Muscle of leg (tissue), 11 donors: Measurements from ENCODE around the gene KIF1A. TPM values are rescaled to one million over a fixed set of nuclear protein-coding genes. Genes with fewer than 3 reads are reported as not detected.

ENCODE experiments used
- DNase-seq: peaks from one replicate; pipeline ENCODE4 v3.0.0; 2013
- H3K27ac ChIP-seq: one replicate; pipeline ENCODE4 v1.5.1; 2013; ENCODE audit warnings: mild to moderate bottlenecking, low read length, control low read depth
- H3K27me3 ChIP-seq: one replicate; pipeline ENCODE4 v1.6.1; 2013; ENCODE audit warnings: low read length; ENCODE audit not compliant: control insufficient read depth, insufficient read depth
- H3K36me3 ChIP-seq: one replicate; pipeline ENCODE4 v1.6.1; 2013; ENCODE audit warnings: low read length; ENCODE audit not compliant: control insufficient read depth, insufficient read depth
- H3K4me1 ChIP-seq: one replicate; pipeline ENCODE4 v1.6.1; 2013; ENCODE audit warnings: low read length; ENCODE audit not compliant: control insufficient read depth, insufficient read depth
- H3K4me3 ChIP-seq: one replicate; pipeline ENCODE4 v1.5.1; 2013; ENCODE audit warnings: low read length, control low read depth
- H3K9me3 ChIP-seq: replicated peaks from 2 replicates; pipeline ENCODE4 v1.6.1; 2013; ENCODE audit warnings: low read depth, low read length; ENCODE audit not compliant: control insufficient read depth
- WGBS: methylation state at CpG from one replicate; pipeline ENCODE4 v1.1.5; 2013; ENCODE audit warnings: missing lambda C conversion rate; ENCODE audit not compliant: insufficient coverage; 5-methylcytosine and 5-hydroxymethylcytosine counted together
- polyA plus RNA-seq, 8 donors: library from polyadenylated mRNA; unstranded; fragments of 120-200 nt; gene quantifications; one replicate each; pipeline versions ENCODE4 v1.2.1 to v1.2.3, GENCODE V29; 2013; ENCODE audit warnings: inconsistent platforms in 1 of 8, low replicate concordance in 1 of 8; ENCODE audit not compliant: insufficient read length in 8 of 8, insufficient read depth in 1 of 8
- total RNA-seq: library from RNA; stranded (reverse); fragments of 120-200 nt; gene quantifications from one replicate; pipeline ENCODE4 v1.2.4, GENCODE V29; 2013

The KIF1A gene
- total and polyA plus RNA-seq, 9 donors = 2.2 to 8.6 (median 4.9) TPM

DNA sequence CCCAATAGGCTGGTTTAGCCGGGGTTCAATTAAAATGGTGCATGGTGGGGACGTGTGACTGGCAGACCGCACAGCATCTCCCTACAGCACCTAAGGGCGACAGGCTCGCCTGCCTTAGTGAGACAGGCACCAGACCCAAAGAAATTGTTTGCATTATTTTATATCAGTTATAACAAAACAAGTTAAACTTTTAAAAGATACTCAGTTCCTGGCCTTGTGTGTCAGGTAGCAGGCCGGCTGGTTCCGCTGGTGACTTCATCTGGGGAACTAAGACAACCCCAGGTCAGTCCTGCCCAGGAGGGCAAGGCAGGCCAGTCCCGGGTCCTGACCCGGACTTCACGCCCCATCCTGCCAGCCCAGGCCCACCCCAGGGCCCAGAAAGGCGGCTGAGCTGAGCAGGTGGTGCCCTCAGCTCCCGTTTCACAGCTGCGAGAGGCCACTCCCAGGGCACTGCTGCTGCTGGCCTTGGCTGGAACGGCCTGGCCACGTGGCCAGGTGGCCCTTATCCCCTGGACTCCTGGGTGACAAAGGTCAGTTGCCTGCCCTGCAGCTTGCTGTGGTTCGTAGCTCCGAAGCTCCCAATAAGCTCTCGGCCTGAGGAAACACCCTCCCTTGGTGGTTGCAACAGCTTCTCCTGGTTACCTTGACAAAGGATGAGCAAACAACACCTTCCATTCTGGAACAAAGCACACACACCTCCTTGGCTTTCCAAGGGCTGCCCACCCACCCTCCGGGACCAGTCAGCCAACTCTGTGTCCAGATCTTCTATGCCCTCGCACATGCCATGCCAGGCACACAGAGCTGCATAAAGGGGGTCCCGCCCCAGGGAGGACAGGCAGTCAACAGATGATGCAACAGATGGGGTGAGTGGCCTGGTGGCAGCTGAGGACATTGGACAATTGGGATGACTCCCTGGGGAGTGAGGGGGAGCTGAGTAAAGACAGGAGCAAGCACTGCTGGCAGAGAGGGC lies 37.3 kb upstream of the KIF1A start:
- H3K4me3 ChIP-seq = no peak overlapping the region
- DNase-seq = peak; percentile 23
- 68% methylated on average over 19 of the region's 21 CpGs for WGBS
- peaks cover 8% of the 10 kb centered on the region for H3K9me3 ChIP-seq
- peaks cover 5% of the 10 kb centered on the region for H3K4me1 ChIP-seq
- no peak overlapping the region for H3K27ac ChIP-seq
- peaks cover 6% of the 10 kb centered on the region for H3K27me3 ChIP-seq
- H3K36me3 ChIP-seq = no peaks in the 10 kb centered on the region

DNA sequence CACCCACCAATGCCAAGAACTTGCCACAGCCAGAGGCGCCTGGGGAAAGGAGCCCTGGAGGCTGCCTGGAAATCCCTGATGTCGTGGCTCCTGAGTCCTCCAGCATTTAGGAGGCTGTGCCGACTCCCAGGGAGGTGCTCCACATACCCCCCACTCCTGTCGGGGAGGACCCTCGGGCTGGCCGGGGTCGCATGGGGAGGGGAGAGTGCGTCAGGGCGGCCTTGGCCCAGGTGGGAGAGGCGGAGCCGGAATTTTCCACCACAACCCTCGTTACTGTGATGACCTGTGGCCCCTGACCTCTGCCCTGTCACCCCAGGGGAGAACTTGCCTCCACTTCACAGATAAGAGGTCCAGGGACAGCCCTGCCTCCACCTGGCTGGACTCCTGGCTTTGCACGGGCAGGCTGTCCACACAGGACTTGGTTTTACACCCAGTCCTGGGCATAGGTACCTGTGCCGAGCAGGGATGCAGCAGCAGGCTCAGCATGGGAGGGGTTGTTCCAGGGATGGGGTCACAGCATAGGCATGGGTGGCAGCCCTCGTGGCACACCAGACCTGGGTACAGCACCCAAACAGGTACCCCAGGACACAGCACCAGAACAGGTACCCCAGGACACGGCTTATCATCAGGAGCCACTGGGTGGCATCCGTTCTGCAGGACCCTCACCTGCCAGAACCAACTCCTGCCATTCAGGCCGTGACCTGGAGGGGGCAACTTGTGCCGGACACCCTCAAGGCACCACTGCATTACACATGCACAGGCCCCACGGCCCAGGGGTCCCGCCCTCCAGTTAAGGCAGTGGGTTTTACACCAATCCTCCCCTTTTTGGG lies 36.3 kb upstream of the KIF1A start:
- WGBS = 74% methylated on average over 13 of the region's 21 CpGs
- Histone ChIP-seq H3K4me3 (no peak overlapping the region), H3K4me1 (peaks cover 5% of the 10 kb centered on the region)

DNA sequence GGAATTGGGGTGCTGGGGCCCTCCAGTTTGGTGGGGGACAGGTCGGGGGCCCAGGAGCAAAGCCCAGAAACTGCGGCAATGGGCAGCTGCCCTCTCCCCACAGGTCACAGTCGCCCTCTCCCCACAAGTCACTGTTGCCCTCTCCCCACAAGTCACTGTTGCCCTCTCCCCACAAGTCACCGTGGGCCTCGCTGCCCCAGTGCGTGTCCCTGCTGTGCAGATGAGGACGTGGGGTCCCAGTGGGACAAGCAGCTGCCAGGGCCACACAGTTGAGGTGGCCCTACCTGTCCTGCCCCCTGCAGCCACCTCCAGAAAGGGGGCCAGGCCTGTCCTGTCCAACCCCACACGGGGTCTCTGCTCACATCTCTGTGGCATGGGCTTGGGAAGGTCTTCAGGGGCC lies 35.7 kb upstream of the KIF1A start:
- Histone ChIP-seq H3K4me1 (peaks cover 5% of the 10 kb centered on the region), H3K9me3 (peaks cover 8% of the 10 kb centered on the region)
- WGBS = 83% methylated on average over 5 of the region's 8 CpGs

More for the DNA sequence above, 36.3 kb upstream of the KIF1A start:
- Histone ChIP-seq H3K36me3 (no peaks in the 10 kb centered on the region), H3K27me3 (peaks cover 6% of the 10 kb centered on the region), H3K27ac (no peak overlapping the region), H3K9me3 (peaks cover 8% of the 10 kb centered on the region)
- DNase-seq = no peak

DNA sequence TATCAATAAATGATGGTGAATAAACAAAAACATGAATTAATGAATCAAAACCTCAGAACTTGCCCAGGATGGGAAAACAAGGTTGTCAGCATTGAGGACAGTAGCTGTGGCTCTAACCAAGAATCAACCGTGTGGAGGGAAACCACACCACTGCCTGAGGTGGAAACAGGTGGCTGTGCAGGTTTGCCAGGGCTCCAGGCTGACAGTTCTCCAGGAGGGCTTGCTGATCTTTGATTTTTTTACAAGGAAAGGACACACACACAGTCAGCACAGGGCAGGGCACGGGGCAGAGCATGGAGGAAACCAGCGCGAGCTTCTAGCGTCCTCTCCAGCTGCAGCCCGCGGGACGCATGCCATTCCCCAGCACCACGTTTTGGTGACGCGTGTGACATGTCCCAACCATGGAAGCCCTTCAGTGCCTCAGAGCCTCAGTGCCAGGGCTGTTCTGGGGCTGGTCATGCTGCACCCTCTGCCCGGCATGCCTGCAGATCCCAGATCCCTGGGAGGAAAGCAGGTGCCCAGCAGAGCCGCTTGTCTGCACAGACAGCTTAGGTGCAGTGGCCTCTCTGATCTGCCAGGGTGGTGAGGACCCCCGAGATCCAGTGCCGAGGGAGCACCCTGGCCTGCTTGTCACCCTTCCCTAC lies 32.8 kb upstream of the KIF1A start:
- peaks cover 6% of the 10 kb centered on the region for H3K27me3 ChIP-seq
- DNase-seq = no peak
- H3K36me3 ChIP-seq = no peaks in the 10 kb centered on the region
- no peak overlapping the region for H3K27ac ChIP-seq
- WGBS = 87% methylated on average over 14 of the region's 15 CpGs
- H3K9me3 ChIP-seq = peaks cover 8% of the 10 kb centered on the region
- H3K4me1 ChIP-seq = peaks cover 5% of the 10 kb centered on the region
- no peak overlapping the region for H3K4me3 ChIP-seq

More for the DNA sequence above, 35.7 kb upstream of the KIF1A start:
- Histone ChIP-seq H3K4me3 (no peak overlapping the region), H3K36me3 (no peaks in the 10 kb centered on the region), H3K27me3 (peaks cover 6% of the 10 kb centered on the region), H3K27ac (no peak overlapping the region)
- no peak for DNase-seq

DNA sequence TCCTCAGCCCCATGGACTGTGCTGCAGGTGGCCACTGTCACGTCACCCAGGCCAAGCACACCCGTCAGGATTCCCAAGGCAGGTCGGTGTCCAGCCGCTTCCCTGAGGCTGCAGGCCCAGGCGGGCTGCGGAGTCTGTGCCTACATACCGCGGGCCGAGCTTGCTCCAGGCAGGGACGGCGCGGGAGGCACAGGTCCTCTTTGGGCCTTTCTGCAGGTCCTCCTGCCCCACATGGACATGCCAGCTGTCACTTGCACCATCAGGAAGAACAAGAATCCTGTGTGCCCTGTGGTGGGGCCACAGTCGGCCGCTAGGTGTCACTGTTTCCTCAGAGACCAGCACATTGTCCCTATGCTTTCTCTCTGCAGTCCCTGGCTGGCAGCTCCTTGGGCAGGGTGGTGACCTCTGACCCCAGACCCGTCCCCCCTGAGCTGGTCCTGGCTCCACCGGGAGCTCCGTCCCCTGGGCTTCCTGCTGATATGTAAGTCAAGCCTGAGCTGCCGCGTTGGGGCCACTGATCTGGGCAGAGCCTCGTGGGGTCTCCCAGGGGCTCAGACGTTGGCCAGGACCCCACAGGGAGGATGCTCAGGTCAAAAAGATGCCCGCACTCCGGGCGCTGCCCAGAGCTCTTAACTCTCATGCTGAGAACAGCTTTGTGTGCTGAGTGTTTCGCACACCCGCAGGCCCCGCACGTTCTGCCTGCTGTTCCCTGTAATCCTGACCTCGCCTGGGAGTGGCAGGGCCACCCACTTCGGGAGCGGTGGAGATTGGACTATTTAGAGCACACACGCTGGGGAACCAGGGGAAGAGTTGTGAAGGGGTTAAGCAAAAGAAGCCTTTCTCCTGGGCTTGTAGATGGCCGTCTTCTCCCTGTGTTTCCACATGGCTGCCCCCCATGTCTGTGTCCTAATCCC lies 31.3 kb upstream of the KIF1A start:
- no peak overlapping the region for H3K4me3 ChIP-seq
- H3K27ac ChIP-seq = no peak overlapping the region
- WGBS = 37% methylated on average over 31 of the region's 33 CpGs
- H3K36me3 ChIP-seq = no peaks in the 10 kb centered on the region
- peaks cover 6% of the 10 kb centered on the region for H3K27me3 ChIP-seq
- H3K4me1 ChIP-seq = no peaks in the 10 kb centered on the region
- peak; percentile 83 for DNase-seq
- peaks cover 8% of the 10 kb centered on the region for H3K9me3 ChIP-seq

DNA sequence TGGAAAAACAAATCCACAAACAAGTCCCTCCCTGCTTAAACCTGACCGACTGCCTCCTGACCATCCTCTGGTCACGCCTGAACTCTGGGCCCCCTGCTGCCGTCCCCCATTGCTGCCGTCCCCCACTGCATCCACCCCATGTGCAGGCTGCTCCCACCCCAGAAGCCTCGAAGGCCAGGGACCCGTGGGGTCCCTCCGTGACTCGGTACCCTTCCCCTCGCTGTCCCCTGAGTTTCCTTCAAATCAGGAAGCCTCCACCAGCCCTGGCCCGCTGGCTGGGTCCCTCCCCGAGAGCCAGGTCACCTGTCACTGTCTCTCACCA lies 30.7 kb upstream of the KIF1A start:
- Histone ChIP-seq H3K27me3 (peaks cover 6% of the 10 kb centered on the region), H3K9me3 (peaks cover 8% of the 10 kb centered on the region), H3K4me3 (no peak overlapping the region), H3K36me3 (no peaks in the 10 kb centered on the region), H3K4me1 (no peaks in the 10 kb centered on the region), H3K27ac (no peak overlapping the region)
- no peak for DNase-seq
- WGBS = 56% methylated on average over 11 of the region's 11 CpGs

DNA sequence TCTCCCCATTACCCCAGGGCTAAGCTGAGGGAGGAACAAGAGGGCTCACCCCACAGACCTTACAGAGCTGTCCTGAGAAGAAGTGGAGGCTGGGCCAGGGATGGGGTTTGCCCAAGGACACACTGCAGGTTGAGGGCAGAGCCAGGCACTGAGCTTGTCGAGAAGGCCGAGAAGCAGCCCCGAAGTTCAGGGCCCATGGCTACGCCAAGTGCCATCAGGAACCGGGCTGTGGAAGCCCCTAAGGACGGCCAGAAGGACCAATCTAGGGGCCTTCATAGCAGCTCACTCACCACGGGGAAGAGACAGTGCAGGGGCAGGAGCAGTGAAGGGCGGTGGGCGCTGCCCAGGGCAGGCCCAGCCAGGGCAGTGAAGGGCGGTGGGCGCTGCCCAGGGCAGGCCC lies 30.0 kb upstream of the KIF1A start:
- no peaks in the 10 kb centered on the region for H3K36me3 ChIP-seq
- H3K27me3 ChIP-seq = peaks cover 6% of the 10 kb centered on the region
- 79% methylated on average over 9 of the region's 11 CpGs for WGBS
- no peak overlapping the region for H3K4me3 ChIP-seq
- no peak for DNase-seq
- no peaks in the 10 kb centered on the region for H3K4me1 ChIP-seq
- H3K9me3 ChIP-seq = peaks cover 7% of the 10 kb centered on the region
- no peak overlapping the region for H3K27ac ChIP-seq

DNA sequence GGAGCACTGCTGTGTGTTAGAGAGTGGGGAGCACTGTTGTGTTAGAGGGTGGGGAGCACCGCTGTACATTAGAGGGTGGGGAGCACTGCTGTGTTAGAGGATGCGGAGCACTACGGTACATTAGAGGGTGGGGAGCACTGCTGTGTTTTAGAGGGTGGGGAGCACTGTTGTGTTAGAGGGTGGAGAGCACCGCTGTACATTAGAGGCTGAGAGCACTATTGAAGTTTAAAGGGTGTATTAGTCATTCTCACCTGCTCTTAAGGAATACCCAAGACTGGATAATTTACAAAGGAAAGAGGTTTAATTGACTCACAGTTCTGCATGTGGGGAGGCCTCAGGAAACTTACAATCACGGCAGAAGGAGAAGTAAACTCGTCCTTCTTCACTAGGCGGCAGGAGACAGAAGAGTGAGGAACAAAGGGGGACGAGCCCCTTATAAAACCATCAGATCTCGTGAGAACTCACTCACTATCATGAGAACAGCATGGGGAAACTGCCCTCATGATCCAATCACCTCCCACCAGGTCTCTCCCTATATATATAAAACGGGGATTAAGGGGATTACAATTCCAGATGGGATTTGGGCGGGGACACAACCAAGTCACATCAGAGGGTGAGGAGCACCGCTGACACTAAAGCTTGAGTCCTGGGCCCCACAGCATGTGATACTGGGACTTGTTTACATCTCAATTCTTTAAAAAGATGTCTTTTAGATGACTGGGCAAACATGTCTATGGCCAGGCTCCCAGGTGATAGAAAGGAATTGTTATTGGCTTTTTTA lies 29.1 kb upstream of the KIF1A start:
- H3K27ac ChIP-seq = no peak overlapping the region
- peaks cover under 1% of the 10 kb centered on the region for H3K9me3 ChIP-seq
- H3K27me3 ChIP-seq = peaks cover under 1% of the 10 kb centered on the region
- no peak for DNase-seq
- WGBS = 68% methylated on average over 5 of the region's 12 CpGs
- no peaks in the 10 kb centered on the region for H3K36me3 ChIP-seq
- H3K4me1 ChIP-seq = no peaks in the 10 kb centered on the region
- H3K4me3 ChIP-seq = no peak overlapping the region

DNA sequence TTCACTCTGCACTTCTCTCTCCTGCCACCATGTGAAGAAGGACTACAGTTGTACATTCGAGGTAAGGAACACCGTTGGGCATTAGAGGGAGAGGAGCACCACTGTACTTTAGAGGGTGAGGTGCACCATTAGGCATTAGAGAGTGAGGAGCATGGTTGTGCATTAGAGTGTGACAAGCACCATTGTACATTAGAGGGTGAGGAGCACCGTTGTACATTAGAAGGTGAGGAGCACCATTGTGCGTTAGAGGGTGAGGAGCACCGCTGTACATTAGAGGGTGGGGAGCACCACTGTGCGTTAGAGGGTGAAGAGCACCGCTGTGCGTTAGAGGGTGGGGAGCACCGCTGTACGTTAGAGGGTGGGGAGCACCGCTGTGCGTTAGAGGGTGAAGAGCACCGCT lies 27.8 kb upstream of the KIF1A start:
- Histone ChIP-seq H3K27me3 (no peaks in the 10 kb centered on the region), H3K36me3 (no peaks in the 10 kb centered on the region), H3K4me1 (no peaks in the 10 kb centered on the region), H3K4me3 (no peak overlapping the region), H3K27ac (no peak overlapping the region), H3K9me3 (no peaks in the 10 kb centered on the region)
- DNase-seq = no peak
- 94% methylated on average over 11 of the region's 13 CpGs for WGBS
